Suprapubic skin (tissue), 4 donors: ENCODE measurements around the gene MLLT10.

Experiments
- POLR2A ChIP-seq, 2 donors: fragments of 450-650 bp; IDR thresholded peaks; one replicate each; pipeline ENCODE4 v1.6.1; 2017; ENCODE audit warnings: antibody characterized with exemption in 2 of 2, mild to moderate bottlenecking in 2 of 2, moderate library complexity in 2 of 2
- POLR2AphosphoS5 ChIP-seq, 3 donors: sonication (generic); formaldehyde crosslinking; IDR thresholded peaks; one replicate each; pipeline ENCODE4 v1.6.1; 2017; ENCODE audit warnings: antibody characterized with exemption in 3 of 3
- TF ChIP-seq, protein P1 (sequence below), 2 donors: fragments of 200-600 bp in 1 of 2; fragments of 450-650 bp in 1 of 2; sonication (generic) in 1 of 2; IDR thresholded peaks; one replicate each; pipeline ENCODE4 v1.5.1; 2016 to 2019; ENCODE audit warnings: antibody characterized with exemption in 2 of 2, mild to moderate bottlenecking in 1 of 2, moderate library complexity in 1 of 2

DNA sequence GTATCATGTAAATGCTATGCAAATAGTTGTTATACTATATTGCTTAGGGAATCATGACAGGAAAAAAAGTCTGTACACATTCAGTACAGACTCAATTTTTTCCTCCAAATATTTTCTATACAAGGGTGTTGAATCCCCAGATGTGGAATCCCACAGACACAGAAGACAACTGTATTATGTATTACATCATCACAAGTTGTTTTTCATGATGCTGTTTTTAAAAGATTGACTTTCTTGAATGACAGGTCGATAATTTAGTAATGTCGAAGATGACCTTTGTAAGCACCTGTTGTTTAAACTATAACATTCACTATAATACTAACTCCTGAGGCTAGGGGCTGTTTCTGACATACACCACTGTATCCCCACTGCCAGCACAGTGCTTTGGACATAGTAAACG is 143.5 kb downstream of the MLLT10 start:
- no peak for TF ChIP-seq POLR2A (IDR thresholded peaks at IDR 0.05)
- TF ChIP-seq, protein P1, sequence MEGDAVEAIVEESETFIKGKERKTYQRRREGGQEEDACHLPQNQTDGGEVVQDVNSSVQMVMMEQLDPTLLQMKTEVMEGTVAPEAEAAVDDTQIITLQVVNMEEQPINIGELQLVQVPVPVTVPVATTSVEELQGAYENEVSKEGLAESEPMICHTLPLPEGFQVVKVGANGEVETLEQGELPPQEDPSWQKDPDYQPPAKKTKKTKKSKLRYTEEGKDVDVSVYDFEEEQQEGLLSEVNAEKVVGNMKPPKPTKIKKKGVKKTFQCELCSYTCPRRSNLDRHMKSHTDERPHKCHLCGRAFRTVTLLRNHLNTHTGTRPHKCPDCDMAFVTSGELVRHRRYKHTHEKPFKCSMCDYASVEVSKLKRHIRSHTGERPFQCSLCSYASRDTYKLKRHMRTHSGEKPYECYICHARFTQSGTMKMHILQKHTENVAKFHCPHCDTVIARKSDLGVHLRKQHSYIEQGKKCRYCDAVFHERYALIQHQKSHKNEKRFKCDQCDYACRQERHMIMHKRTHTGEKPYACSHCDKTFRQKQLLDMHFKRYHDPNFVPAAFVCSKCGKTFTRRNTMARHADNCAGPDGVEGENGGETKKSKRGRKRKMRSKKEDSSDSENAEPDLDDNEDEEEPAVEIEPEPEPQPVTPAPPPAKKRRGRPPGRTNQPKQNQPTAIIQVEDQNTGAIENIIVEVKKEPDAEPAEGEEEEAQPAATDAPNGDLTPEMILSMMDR (IDR thresholded peaks at IDR 0.05): no peak
- TF ChIP-seq POLR2AphosphoS5 (IDR thresholded peaks at IDR 0.05): no peak
